Measurements from ENCODE around the gene NSA2.

Gene NSA2

DNA sequence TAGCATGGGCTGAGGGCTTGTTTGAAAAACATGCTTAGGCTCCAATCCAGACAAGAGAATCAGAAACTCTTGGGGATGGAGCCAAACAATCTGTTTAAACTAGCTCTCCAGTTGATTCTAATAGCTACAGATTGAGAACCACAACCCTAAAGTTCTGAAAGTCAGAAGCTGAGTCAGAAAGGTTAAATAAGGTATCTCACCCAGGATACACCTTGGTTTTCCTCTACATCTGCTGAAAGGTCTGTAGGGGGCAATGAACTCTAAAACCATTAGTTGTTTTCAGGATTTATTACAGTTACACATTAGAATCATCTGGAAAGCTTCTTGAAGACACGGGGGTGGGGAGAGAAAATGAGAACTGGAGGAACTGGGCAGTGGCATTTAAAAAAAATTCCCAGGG lies 5.8 kb upstream of the NSA2 start:
- no peak for DNase-seq (ENCODE audit: low read depth)
- TF ChIP-seq, protein P1, sequence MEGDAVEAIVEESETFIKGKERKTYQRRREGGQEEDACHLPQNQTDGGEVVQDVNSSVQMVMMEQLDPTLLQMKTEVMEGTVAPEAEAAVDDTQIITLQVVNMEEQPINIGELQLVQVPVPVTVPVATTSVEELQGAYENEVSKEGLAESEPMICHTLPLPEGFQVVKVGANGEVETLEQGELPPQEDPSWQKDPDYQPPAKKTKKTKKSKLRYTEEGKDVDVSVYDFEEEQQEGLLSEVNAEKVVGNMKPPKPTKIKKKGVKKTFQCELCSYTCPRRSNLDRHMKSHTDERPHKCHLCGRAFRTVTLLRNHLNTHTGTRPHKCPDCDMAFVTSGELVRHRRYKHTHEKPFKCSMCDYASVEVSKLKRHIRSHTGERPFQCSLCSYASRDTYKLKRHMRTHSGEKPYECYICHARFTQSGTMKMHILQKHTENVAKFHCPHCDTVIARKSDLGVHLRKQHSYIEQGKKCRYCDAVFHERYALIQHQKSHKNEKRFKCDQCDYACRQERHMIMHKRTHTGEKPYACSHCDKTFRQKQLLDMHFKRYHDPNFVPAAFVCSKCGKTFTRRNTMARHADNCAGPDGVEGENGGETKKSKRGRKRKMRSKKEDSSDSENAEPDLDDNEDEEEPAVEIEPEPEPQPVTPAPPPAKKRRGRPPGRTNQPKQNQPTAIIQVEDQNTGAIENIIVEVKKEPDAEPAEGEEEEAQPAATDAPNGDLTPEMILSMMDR (conservative IDR thresholded peaks at IDR 0.05; ENCODE audit: low read depth, low read length) = no peak
- H3K4me3 ChIP-seq (ENCODE audit: low read length) = no peak overlapping the region

DNA sequence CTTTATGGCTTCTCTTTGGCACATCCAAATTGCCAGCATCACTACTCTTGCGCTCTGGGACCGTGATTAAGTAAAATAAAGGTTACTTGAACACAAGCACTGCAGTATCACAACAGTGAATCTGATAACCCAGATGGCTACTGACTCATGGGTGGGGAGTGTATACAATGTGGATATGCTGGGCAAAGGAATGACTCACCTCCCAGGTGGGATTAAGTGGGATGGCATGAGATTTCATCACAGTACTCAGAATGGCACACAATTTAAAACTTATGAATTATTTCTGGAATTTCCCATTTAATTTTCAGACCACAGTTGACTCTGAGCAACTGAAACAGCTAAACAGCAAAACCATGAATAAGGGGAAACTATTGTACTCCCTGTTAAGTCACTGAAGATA lies 4.5 kb upstream of the NSA2 start:
- TF ChIP-seq, protein P1 (conservative IDR thresholded peaks at IDR 0.05; ENCODE audit: low read depth, low read length) = no peak
- H3K4me3 ChIP-seq (ENCODE audit: low read length) = no peak overlapping the region
- peak; percentile 46 for DNase-seq (ENCODE audit: low read depth)

DNA sequence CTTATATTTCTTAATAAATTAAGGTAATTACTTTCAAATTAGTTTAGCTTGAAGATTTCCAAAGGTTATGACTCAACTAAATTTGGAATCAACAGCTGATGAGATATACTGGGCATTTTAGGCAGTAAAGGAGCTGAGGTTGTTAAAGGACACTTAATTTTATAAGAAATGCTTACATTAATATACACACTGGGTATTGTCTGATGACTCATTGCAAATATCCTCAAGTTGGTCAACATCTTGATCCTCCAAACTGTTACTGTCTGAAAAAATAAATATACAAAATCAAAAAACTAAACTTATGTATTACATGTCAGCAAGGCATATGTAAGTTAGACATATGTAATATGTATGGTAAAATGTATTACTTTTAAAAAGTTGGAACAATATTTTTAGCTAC lies 3.5 kb upstream of the NSA2 start:
- H3K4me3 ChIP-seq (ENCODE audit: low read length) = no peak overlapping the region
- TF ChIP-seq, protein P1 (conservative IDR thresholded peaks at IDR 0.05; ENCODE audit: low read depth, low read length) = no peak
- DNase-seq (ENCODE audit: low read depth) = no peak

DNA sequence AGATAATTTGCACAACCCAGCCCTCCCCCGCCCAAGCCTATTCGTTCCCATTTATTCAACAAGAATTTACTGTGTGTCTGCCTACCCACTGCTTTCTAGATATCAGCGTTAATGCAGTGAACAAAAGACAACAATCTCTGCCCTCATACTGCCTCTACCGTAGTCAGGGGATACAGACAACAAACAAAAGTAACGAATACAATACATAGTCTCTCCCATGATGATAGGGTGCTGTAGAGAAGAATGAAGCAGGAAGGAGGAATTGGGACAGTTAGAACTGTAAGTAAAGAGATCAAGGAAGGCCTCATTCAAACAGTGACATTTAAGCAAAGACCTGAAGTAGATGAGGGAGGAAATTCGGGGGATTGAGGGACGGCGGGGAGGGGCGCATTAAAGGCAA lies 1.8 kb upstream of the NSA2 start:
- no peak overlapping the region for H3K4me3 ChIP-seq (ENCODE audit: low read length)
- TF ChIP-seq, protein P1 (conservative IDR thresholded peaks at IDR 0.05; ENCODE audit: low read depth, low read length) = no peak
- no peak for DNase-seq (ENCODE audit: low read depth)

DNA sequence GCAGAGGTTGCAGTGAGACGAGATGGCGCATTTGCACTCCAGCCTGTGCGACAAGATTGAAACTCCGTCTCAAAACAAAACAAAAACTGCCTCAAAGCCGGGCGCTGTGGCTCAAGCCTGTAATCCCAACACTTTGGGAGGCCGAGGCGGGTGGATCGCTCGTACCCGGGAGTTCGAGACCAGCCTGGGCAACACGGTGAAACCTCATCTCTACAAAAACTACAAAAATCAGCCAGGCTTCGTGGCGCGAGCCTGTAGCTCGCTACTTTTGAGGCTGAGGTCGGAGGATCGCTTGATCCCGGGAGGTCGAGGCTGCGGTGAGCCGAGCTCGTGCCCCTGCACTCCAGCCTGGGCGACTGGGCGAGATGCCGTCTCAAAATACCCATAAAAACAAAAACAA lies 1.1 kb upstream of the NSA2 start:
- DNase-seq (ENCODE audit: low read depth) = no peak
- H3K4me3 ChIP-seq (ENCODE audit: low read length) = peak overlapping the region; percentile 99
- TF ChIP-seq, protein P1 (conservative IDR thresholded peaks at IDR 0.05; ENCODE audit: low read depth, low read length) = no peak

DNA sequence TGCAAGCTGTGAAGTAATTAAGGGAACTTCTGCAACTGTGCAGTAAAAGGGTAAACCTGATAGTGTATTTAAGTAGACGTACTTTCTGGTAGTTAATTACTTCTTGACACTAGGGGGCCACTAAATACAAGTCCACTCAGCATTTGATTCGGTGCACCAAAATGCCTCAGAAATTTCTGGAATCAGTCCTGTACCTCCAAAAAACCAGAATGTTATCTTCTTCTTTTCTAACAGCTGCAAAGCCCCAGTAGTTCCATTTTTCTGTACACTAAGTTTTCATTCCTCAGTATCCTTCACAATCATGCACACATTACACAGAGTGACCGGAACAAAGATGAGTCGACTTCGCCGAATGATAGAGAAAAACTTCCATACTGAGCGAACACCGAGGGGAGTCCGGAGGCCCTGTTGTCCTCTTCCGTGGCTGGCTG lies 616 bp upstream of the NSA2 start:
- TF ChIP-seq, protein P1 (conservative IDR thresholded peaks at IDR 0.05; ENCODE audit: low read depth, low read length) = peak; percentile 51
- peak overlapping the region; percentile 99 for H3K4me3 ChIP-seq (ENCODE audit: low read length)
- DNase-seq (ENCODE audit: low read depth) = peak; percentile 36

DNA sequence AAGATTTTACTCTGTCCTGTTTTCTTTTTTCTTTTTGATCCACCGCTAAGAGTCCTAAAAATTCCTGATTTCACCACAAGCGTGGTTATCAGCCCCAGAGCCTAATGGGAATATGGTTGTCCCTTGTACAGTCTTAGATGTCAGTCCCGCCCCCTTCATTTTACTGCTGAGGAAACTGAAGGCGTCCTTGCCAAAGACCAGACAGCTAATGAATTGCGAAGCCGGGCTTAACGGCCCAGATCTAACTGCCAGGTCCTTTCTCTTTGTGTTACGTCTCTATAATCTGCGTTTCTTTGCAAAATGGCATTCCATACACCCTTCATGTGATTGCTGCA lies 497 bp downstream of the NSA2 start:
- DNase-seq (ENCODE audit: low read depth) = no peak
- TF ChIP-seq, protein P1 (conservative IDR thresholded peaks at IDR 0.05; ENCODE audit: low read depth, low read length) = no peak
- H3K4me3 ChIP-seq (ENCODE audit: low read length) = peak overlapping the region; percentile 99
